Breast epithelium (tissue), 4 donors: ENCODE results near the gene SLC25A27. TPM values are rescaled to one million over a fixed set of nuclear protein-coding genes. Genes with fewer than 3 reads are reported as not detected.
A peak's percentile ranks its signal among the peaks of the same experiment; 100 is the strongest.

Source experiments
- DNase-seq, 2 donors: peaks; one replicate each; pipeline ENCODE4 v3.0.0-alpha.2; 2019; ENCODE audit warnings: low spot score in 2 of 2
- H3K27ac ChIP-seq, 2 donors: fragments of 200-600 bp; sonication (generic) in 1 of 2; one replicate each; pipeline ENCODE4 v1.5.1; 2016 to 2019; ENCODE audit warnings: mild to moderate bottlenecking in 1 of 2
- H3K27me3 ChIP-seq, 2 donors: fragments of 200-600 bp; sonication (generic) in 1 of 2; one replicate each; pipeline versions ENCODE4 v1.5.1 to v1.6.0; 2017 to 2019; ENCODE audit warnings: control low read depth in 1 of 2, mild to moderate bottlenecking in 1 of 2
- H3K36me3 ChIP-seq: fragments of 200-600 bp; one replicate; pipeline ENCODE4 v1.5.1; 2019
- H3K4me1 ChIP-seq, 2 donors: fragments of 200-600 bp; sonication (generic); one replicate each; pipeline ENCODE4 v1.5.1; 2016 to 2019; ENCODE audit warnings: control low read depth in 1 of 2
- H3K4me3 ChIP-seq, 3 donors: fragments of 200-600 bp; sonication (generic); 1 replicate in 2 of 3; 2 replicates in 1 of 3; pipeline ENCODE4 v1.5.1; 2016 to 2019; ENCODE audit warnings: mild to moderate bottlenecking in 3 of 3, moderate library complexity in 2 of 3
- H3K9me3 ChIP-seq, 2 donors: fragments of 200-600 bp; sonication (generic) in 1 of 2; one replicate each; pipeline ENCODE4 v1.5.1; 2016 to 2019; ENCODE audit warnings: control low read depth in 1 of 2
- CTCF ChIP-seq, 3 donors: fragments of 450-650 bp; IDR thresholded peaks; one replicate each; pipeline ENCODE4 v1.5.1; 2016 to 2017; ENCODE audit warnings: antibody characterized with exemption in 3 of 3, mild to moderate bottlenecking in 3 of 3, moderate library complexity in 3 of 3
- POLR2A ChIP-seq: fragments of 450-650 bp; IDR thresholded peaks from one replicate; pipeline ENCODE4 v1.6.1; 2016; ENCODE audit warnings: antibody characterized with exemption, mild to moderate bottlenecking, moderate library complexity
- POLR2AphosphoS5 ChIP-seq, 3 donors: sonication (generic); formaldehyde crosslinking; IDR thresholded peaks; one replicate each; pipeline ENCODE4 v1.6.1; 2017; ENCODE audit warnings: antibody characterized with exemption in 3 of 3
- intact Hi-C: fragments of 100-400 bp; cut with DNase I; formaldehyde crosslinking; loops from one replicate; pipeline ENCODE4 v1.15.1; 2023; ENCODE audit warnings: low total_unique reads
- total RNA-seq, 3 donors: library from RNA; depleted of rRNA; stranded (reverse); fragments of >200 nt; gene quantifications; one replicate each; pipeline ENCODE4 v1.1.0, GENCODE V29; 2016

SLC25A27 gene
- total RNA-seq, 3 donors from 2014 or later: 27.0 to 81.7 (median 37.4) TPM

GRCh38 chr6:46618726-46619125, 34.0 kb upstream of the SLC25A27 start:
- H3K36me3 ChIP-seq: no peaks in the 10 kb centered on the region
- intact Hi-C loops: no loop called here
- no peaks in the 10 kb centered on the region for H3K27me3 ChIP-seq
- no peak overlapping the region for H3K4me3 ChIP-seq
- peaks cover 0 to 3% of the 10 kb centered on the region in 2 donors for H3K9me3 ChIP-seq
- TF ChIP-seq POLR2AphosphoS5 (IDR thresholded peaks at IDR 0.05) (no peak), CTCF (IDR thresholded peaks at IDR 0.05) (no peak), POLR2A (no peak)
- no peak for DNase-seq
- no peak overlapping the region for H3K27ac ChIP-seq
- H3K4me1 ChIP-seq: no peaks in the 10 kb centered on the region

GRCh38 chr6:46626228-46626909, 26.4 kb upstream of the SLC25A27 start:
- H3K4me1 ChIP-seq: no peaks in the 10 kb centered on the region
- intact Hi-C loops: no loop called here
- H3K36me3 ChIP-seq: no peaks in the 10 kb centered on the region
- H3K27ac ChIP-seq: no peak overlapping the region
- no peaks in the 10 kb centered on the region for H3K27me3 ChIP-seq
- no peak for TF ChIP-seq POLR2A
- peak; percentile 65 to 73 (median 67) for TF ChIP-seq CTCF (IDR thresholded peaks at IDR 0.05)
- H3K9me3 ChIP-seq: peaks cover 0 to 3% of the 10 kb centered on the region in 2 donors
- no peak for DNase-seq
- H3K4me3 ChIP-seq: no peak overlapping the region

- no peaks in the 10 kb centered on the region for H3K4me1 ChIP-seq
- no peak overlapping the region for H3K27ac ChIP-seq
- no peaks in the 10 kb centered on the region for H3K36me3 ChIP-seq
- no peak overlapping the region for H3K4me3 ChIP-seq
- no peak for TF ChIP-seq CTCF (IDR thresholded peaks at IDR 0.05)
- TF ChIP-seq POLR2AphosphoS5 (IDR thresholded peaks at IDR 0.05): no peak
- TF ChIP-seq POLR2A: no peak
- no peak for DNase-seq
- intact Hi-C loops: no loop called here
- peaks cover 0 to under 1% of the 10 kb centered on the region in 2 donors for H3K9me3 ChIP-seq
- H3K27me3 ChIP-seq: no peaks in the 10 kb centered on the region
Measured at GRCh38 chr6:46626976-46627375, 25.8 kb upstream of the SLC25A27 start.

- no peaks in the 10 kb centered on the region for H3K4me1 ChIP-seq
- H3K9me3 ChIP-seq: no peaks in the 10 kb centered on the region
- no peak for DNase-seq
- no peak for TF ChIP-seq POLR2A
- no peak for TF ChIP-seq POLR2AphosphoS5 (IDR thresholded peaks at IDR 0.05)
- TF ChIP-seq CTCF (IDR thresholded peaks at IDR 0.05): no peak
- peak overlapping the region; percentile 33 to 46 for H3K27ac ChIP-seq
- intact Hi-C loops: no loop called here
- no peak overlapping the region for H3K4me3 ChIP-seq
- no peaks in the 10 kb centered on the region for H3K36me3 ChIP-seq
- H3K27me3 ChIP-seq: no peaks in the 10 kb centered on the region
Measured at GRCh38 chr6:46628498-46628897, 24.3 kb upstream of the SLC25A27 start.

GRCh38 chr6:46628976-46629375, 23.8 kb upstream of the SLC25A27 start:
- Histone ChIP-seq H3K36me3 (no peaks in the 10 kb centered on the region), H3K9me3 (no peaks in the 10 kb centered on the region), H3K27me3 (no peaks in the 10 kb centered on the region), H3K4me3 (no peak overlapping the region), H3K27ac (peak overlapping the region; percentile 33 to 46), H3K4me1 (no peaks in the 10 kb centered on the region)
- DNase-seq: no peak
- intact Hi-C loops: no loop called here
- no peak for TF ChIP-seq POLR2AphosphoS5 (IDR thresholded peaks at IDR 0.05)
- TF ChIP-seq CTCF (IDR thresholded peaks at IDR 0.05): no peak
- TF ChIP-seq POLR2A: no peak
